GM21723 (cell line): ENCODE data around the gene TMEM271.

Source experiments
- ATAC-seq: cut with Tn5 transposase; IDR thresholded peaks from one replicate; pipeline ENCODE4 v1.9.1; 2021; ENCODE audit warnings: mild to moderate bottlenecking, moderate library complexity; ENCODE audit not compliant: unreplicated experiment

The TMEM271 gene

GRCh38 chr4:581181-581580, 5.1 kb upstream of the TMEM271 start:
- no peak for ATAC-seq

DNA sequence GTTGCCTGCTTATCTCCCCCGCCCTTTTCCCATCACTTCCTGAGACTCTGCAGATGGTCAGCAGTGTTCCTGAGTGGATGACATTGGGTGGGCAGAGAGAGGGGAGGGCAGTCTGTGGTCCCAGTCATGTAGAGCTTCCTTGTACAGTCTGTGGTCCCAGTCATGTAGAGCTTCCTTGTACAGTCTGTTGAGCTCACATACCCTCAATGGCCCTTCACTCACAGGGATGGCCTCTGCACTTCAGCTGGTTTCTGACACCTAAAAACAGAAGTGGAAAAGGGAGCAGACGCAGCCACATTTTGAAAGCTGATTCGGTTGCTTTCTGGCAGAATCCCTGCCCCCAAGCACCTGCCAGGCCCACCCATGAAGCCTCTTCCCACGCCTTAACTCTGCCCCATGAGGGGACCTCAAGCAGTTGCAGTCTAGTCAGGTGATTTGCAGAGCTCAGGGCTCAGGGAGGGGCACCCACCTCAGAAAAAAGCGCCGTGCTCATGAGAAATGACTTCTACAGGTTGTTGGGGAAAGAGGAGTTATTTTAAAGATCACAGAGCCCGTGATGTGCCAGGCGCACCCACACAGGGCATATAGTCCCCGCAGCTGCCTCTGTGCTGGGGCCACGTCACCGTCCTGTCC, 3.6 kb upstream of the TMEM271 start:
- no peak for ATAC-seq

DNA sequence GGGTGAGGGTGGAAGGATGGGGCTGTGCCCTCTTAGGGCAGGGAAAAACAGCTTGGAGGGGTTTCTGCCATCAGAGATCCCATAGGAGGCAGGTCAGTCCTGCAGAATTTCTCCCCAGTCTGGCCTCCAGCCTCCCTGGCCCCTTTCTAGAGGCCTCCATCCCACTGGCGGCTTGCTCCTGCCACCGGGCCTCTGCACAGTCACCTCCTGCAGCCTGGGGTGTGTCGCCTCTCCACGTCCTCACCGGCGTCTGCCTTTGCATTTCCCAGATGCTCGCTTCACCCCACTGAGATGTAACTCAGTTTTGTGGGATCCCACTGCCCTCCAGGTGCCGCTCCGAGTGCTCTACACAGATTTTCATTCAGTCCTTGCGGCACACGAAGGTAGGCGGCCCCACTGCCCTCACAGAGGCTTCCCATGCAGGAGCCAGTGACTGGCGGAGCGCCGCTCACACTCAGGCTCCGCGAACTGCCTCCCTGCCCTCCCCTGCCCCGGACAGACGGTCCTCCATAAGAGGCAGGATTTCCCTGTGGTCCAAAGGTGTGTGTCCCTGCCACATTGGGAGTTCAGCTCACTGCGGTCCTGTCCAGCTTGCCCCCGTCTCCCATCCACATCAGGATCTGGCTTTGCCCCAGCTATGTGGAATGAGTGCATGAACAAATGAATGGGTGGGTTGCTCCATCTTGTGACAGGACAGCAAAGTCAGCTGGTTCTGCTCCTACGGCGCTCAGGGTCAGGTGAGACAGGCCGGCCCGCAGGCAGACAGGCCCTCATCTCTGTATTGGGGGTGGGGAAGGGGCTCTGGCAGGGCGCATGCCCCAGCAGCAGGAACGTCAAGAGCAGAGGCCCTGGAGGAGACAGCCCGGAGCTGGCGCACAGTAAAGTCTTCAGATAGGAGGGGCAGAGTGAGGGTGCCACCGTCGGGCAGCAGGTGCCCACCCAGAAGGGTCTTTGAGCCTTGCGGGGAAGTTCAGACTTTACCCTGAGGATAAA, 2.7 kb upstream of the TMEM271 start:
- ATAC-seq = no peak

GRCh38 chr4:577499-578450, 1.7 kb upstream of the TMEM271 start:
- no peak for ATAC-seq

DNA sequence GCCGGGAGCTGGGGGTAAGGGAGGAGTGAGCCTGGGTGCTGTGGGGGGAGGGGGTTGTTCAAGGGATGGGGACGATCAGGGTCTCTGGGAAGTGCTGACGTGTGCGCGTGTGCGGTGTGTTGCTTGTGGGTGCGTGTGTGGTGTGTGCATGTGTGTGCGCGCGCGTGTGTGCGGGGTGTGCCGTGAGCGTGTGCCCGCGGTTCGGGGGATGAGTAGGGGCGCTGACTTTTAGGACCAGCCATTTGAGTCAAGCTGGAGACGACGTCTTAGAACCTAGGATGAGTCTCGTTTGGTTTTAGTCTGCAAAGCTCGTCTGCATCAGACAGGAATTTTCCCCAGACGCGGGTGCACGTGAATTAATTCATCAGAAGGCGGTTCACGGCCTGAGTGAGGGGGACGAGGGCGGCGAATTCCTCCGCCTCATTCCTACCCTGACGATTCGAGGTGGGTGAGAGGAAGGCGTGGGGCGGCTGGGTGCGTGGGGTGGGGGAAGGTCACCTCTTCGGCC, 950 bp upstream of the TMEM271 start:
- ATAC-seq = no peak

GRCh38 chr4:575281-576141, 584 bp downstream of the TMEM271 start:
- ATAC-seq = no peak

DNA sequence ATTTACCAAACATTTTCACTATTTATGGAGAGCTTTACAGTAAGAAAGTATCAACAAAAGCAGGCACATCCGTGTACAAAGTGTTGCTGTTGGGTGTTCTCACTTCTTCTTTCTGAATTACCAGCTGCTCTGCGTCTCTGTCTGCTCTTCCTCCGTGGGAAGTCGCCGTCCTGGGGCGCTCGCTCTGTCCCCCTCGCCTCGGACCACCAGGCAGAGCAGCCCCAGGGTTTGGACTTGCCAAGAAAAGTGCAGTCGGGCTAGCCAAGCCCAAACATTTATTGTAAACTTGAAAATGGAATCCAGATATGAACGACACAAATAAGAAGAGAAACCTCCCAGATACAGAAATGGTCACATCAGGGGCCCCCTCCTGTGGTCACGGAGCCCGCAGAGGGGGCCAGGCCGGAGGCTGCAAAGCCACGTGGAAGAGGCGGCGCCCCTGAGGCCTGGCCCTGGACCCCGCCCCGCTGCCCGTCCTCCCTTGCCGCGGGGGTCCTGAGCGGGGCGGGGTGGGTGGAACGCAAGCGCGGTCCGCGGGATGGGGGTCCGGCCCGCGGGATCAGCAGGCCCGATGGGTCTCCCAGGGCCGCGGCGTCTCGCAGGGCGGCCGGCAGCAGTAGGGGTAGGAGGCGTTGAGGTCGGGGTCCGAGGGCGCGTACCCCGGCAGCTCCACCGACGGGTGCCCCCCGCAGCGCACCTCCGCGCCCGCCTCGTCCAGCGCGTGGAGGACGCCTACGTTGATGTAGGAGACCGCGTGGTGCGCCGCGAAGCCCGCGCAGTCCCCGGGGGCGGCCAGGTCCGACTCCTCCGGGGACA, 1.5 kb downstream of the TMEM271 start:
- no peak for ATAC-seq

DNA sequence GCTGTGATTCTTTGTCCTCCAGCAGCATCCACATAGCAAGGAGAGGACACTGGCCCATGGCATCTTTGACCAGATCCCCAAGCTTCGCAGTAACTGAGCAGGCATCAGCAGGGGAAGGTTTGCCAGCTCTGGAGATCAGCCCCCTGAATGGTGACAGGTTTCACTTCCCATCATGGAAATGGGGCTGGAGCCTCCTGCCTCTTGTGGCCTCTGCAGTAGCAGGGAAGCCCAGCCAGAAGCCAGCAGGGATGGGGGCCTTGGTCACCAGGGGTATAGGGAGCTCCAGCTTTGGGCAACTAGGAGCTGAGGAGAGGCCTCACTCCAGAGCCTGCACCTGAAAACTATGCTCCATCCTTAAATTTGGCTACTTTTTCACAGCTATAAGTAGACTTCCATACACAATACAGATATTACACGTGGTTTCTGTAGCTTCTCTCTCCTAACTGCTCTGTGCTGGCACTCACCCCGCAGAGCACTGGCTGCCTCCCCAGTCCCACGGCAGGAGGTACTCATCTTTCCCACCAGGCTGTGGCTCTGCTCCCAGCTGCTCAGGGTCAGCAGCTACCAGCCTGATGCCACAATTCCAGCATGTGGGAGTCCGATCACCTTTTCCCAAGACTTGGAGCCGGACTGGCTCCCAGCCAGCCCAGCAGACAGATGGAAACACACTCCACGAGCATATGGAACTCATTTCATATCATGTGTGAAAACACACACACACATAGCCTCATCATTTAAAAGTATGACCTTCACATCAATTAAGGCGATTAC, 2.8 kb downstream of the TMEM271 start:
- no peak for ATAC-seq

DNA sequence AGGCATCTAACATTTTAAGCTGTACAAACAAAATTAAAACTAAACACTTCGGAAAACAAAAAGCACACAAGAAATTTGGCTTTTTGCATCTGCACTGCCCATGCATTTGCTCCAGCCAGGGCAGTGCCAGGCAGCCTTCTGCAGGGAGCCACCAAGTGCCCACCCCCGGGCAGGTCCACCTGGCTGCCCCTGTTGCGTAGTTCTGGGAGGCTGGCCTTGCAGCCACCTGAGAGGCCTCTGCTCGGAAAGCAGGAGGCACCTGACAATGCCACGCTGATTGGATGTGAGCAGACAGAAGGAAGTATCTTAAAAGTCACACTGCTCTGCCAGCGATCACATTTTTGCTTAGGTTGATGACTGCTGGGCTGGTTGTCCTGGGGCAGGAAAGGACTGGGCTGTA, 3.5 kb downstream of the TMEM271 start:
- ATAC-seq = no peak

- no peak for ATAC-seq
These were observed 4.1 kb downstream of the TMEM271 start for GRCh38 chr4:571838-572572.

DNA sequence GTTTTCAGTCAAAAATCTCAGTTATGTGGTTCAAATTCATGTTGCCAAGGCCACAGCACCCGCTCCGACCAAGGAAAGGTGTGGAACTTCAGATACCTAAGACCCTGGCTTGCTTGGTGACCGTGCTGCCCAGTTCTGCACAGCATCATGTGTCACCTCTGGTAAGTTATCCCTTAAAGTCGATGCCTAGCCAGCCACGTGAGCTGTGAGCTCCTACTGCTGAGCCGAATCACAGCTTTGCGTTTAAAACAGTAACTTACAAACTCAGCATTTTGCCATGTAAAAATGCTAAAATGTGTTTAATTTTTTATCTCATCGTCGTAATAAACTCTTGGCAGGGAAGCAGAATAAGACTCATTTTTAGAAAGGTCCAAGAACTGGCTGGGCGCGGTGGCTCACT, 5.3 kb downstream of the TMEM271 start:
- no peak for ATAC-seq

DNA sequence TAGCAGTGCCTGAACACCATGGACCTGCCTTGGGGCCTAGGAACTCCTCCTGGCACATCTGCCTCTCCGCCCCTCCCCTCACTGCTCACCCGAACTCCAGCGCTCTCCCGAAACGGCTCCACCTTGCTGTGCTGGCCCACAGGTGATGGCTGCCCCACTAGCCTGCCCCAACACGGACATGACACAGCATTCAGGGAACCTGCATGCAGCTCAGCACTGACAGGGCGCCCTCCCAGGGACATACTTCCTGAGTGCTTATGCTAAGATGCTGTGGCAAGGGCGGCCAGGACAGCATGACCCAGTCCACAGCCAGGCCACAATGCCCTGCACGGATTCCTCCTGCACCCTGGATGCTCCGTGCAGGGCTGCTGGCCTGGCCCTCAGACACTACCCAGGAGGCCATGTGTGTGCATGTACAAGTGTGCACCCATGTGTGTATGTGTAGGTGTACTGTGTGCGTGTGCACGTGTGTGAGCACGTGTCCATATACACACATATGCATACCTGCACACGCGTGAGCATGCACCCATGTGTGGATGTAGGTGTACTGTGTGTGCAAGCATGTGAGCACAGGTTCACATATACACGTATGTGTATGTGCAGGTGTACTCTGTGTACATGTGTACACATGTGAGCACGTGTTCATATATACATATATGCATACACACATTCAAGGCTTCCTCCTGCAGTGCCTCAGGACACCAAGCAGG, 6.0 kb downstream of the TMEM271 start:
- ATAC-seq = no peak

DNA sequence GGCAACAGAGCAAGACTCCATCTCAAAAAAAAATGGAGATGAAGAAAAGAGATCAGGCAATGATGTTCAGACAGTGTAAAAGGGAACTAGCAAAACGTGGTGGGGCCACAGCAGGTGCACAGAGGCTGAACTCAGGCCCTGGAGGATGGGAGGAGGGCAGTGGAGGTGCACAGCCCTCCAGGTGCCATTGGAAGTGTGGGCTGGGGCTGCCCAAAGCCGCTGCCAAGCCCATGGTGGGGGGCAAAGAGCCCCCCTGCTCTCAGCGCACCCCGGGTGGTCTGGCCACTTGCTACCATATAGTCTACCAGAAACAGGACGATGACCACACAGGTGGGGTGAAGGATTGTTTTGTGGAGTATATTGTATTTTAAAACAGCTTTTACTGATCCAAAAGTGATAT, 7.1 kb downstream of the TMEM271 start:
- ATAC-seq = no peak

- ATAC-seq = no peak
These were observed 7.8 kb downstream of the TMEM271 start for GRCh38 chr4:568351-568652.

DNA sequence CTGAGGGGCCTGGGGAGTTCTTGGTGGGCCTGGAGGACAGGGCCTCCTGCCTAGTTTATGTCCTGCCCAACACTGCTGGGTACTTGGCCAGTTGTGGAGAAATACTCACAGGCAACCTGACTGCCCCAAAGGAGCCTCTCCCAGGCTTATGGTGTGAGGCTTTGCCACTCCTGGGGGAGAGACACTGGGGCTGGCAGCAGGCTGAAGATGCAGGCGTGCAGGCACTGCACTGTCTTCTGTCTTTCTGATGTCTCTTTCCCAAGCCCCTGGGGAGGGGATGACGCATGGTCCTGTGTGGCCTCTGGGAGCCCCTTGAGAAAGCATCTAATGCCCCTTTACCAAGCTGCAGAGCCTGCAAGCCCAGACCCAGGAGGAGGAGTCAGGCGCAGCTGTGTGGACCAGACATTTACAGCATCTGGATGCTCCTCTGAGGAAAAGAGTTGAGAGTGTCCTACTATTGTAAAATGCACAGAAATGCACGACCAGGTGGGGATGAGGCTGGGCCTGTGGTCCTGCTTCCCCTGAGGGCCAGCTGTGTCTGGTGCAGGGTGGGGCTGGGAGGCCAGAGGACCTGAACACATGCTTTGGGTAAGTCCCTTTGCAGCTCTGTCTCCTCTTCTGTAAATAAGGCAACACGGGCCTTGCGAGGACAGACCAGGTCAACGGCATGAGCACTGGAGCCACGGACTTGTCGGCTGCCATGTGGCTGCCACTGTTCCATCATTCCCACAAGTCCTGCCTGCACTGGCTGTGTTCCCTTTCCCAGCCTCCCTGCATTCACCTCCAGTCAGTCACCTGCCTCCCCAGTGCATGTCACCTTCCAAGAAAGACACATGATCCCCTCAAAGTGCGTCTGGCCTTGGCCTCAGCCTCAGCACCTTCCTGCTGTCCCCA, 8.4 kb downstream of the TMEM271 start:
- no peak for ATAC-seq
